ENCODE measurements around the gene RSU1.

The RSU1 gene
- 62.2 to 108 (median 86.3) reads per million in 9 experiments for total RNA-seq

GRCh38 chr10:16817125-16818019 is at the start of gene RSU1:
Gene RSU1 (minus strand): TSS chr10:16817424. CDS start chr10:16817081, 343 bp downstream.
- H3K4me3 Mint-ChIP-seq: peak within 1 kb of the TSS; percentile 85 to 88
- peak; percentile 100 for DNase-seq
- peaks cover 27 to 36% of the 10 kb centered on the region in 2 donors for H3K4me1 Mint-ChIP-seq (ENCODE audit: low read depth in 2 of 2)
- ATAC-seq (replicated peaks): peak; percentile 93
- H3K9me3 Mint-ChIP-seq: peaks cover 5 to 7% of the 10 kb centered on the region in 2 donors
- peaks cover 14% of the 10 kb centered on the region for H3K36me3 Mint-ChIP-seq (ENCODE audit: insufficient read depth)
- H3K27me3 Mint-ChIP-seq: no peaks in the 10 kb centered on the region
- H3K27ac Mint-ChIP-seq: peak within 1 kb of the TSS; percentile 88 to 92

DNA sequence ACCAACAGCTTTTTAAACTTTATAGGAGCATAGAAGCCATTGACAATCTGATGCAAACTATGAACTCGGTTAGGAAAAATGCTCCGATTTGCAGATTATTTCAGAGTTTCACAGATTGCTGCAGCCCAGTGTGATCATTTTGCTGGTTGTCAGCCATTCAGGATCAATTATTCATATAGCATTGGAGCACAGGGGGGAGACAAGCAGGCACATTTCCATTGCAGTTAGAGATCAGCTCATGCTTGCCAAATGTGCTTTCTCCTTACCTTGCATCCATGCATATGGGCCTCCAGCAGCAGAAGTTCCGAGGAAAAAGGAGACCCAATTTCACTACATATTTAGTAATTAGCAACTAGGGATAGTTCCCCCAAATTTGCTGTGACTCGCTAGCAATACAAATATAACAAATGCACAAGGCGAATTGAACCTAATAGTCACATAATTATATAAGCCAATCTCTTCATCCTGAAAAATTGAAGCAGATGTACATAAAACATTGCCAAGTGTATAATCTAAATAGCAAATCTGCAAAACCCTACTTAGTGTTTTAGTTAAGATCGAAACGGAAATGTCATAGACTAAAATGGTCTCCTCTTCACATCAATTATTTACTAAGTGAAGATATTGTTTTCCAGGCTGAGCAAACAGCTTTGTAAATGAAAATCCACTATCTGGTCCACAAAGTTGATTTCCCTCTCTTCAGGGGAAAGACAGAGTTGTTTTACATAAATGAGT is 49.5 kb upstream of the RSU1 start:
- H3K4me1 Mint-ChIP-seq (ENCODE audit: low read depth in 2 of 2): no peaks in the 10 kb centered on the region
- DNase-seq (no peak), ATAC-seq (replicated peaks) (no peak)
- no peaks in the 10 kb centered on the region for H3K9me3 Mint-ChIP-seq
- no peaks in the 10 kb centered on the region for H3K36me3 Mint-ChIP-seq (ENCODE audit: insufficient read depth)
- H3K27ac Mint-ChIP-seq: no peak overlapping the region
- no peak overlapping the region for H3K4me3 Mint-ChIP-seq
- no peaks in the 10 kb centered on the region for H3K27me3 Mint-ChIP-seq

DNA sequence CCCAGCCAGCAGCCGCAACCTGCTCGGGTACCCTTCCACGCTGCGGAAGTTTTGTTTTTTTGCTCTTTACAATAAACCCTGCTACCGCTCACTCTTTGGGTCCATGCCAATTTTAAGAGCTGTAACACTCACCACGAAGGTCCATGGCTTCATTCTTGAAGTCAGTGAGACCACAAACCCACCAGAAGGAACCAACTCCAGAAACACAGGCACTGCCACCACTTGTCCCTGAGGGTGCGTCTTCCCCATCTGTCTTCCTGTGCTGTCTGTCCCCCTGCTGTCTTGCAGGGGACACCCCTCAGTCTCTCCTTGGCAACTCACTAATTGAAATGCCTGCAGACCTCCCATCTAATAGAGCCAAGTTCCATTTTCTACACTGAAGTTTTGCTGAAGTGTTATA is 48.5 kb upstream of the RSU1 start:
- Mint-ChIP-seq H3K27me3 (no peaks in the 10 kb centered on the region), H3K36me3 (ENCODE audit: insufficient read depth) (no peaks in the 10 kb centered on the region), H3K4me1 (ENCODE audit: low read depth in 2 of 2) (no peaks in the 10 kb centered on the region), H3K9me3 (no peaks in the 10 kb centered on the region), H3K27ac (no peak overlapping the region), H3K4me3 (no peak overlapping the region)
- no peak for ATAC-seq (replicated peaks)
- no peak for DNase-seq

- no peaks in the 10 kb centered on the region for H3K36me3 Mint-ChIP-seq (ENCODE audit: insufficient read depth)
- no peak for ATAC-seq (replicated peaks)
- no peak for DNase-seq
- no peaks in the 10 kb centered on the region for H3K9me3 Mint-ChIP-seq
- no peak overlapping the region for H3K27ac Mint-ChIP-seq
- no peak overlapping the region for H3K4me3 Mint-ChIP-seq
- no peaks in the 10 kb centered on the region for H3K27me3 Mint-ChIP-seq
- no peaks in the 10 kb centered on the region for H3K4me1 Mint-ChIP-seq (ENCODE audit: low read depth in 2 of 2)
Measured at GRCh38 chr10:16863766-16864165, 46.5 kb upstream of the RSU1 start.

GRCh38 chr10:16857419-16857818 is 40.2 kb upstream of the RSU1 start:
- H3K27me3 Mint-ChIP-seq: no peaks in the 10 kb centered on the region

GRCh38 chr10:16856567-16856966 is 39.3 kb upstream of the RSU1 start:
- Mint-ChIP-seq H3K4me3 (no peak overlapping the region), H3K27ac (no peak overlapping the region), H3K27me3 (no peaks in the 10 kb centered on the region), H3K9me3 (no peaks in the 10 kb centered on the region), H3K36me3 (ENCODE audit: insufficient read depth) (no peaks in the 10 kb centered on the region), H3K4me1 (ENCODE audit: low read depth in 2 of 2) (no peaks in the 10 kb centered on the region)
- DNase-seq (no peak), ATAC-seq (replicated peaks) (no peak)

More at GRCh38 chr10:16857419-16857818, 40.2 kb upstream of the RSU1 start:
- DNase-seq (no peak), ATAC-seq (replicated peaks) (no peak)
- H3K4me1 Mint-ChIP-seq (ENCODE audit: low read depth in 2 of 2): no peaks in the 10 kb centered on the region
- H3K9me3 Mint-ChIP-seq: no peaks in the 10 kb centered on the region
- H3K4me3 Mint-ChIP-seq: no peak overlapping the region
- no peaks in the 10 kb centered on the region for H3K36me3 Mint-ChIP-seq (ENCODE audit: insufficient read depth)
- H3K27ac Mint-ChIP-seq: no peak overlapping the region

DNA sequence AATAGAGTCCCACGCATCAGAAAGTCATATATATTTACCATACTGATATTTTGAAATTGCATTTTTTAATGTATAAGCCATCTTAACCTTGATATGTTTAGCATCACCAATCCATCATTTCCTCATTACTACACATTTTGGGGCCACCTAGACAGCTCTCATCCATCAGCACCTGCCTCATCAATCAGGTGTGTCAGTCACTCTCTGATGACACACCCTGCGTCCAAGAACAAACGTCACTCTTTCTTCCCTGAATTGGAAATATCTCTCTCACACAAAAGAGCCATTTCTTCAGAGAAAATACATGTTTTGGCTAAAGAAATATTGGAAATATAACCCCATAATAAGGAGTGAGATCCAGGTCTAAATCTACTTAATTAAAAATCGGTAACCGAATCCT is 38.9 kb upstream of the RSU1 start:
- Mint-ChIP-seq H3K9me3 (no peaks in the 10 kb centered on the region), H3K4me3 (no peak overlapping the region), H3K27ac (no peak overlapping the region), H3K4me1 (ENCODE audit: low read depth in 2 of 2) (no peaks in the 10 kb centered on the region), H3K27me3 (no peaks in the 10 kb centered on the region), H3K36me3 (ENCODE audit: insufficient read depth) (no peaks in the 10 kb centered on the region)
- ATAC-seq (replicated peaks): no peak
- no peak for DNase-seq

DNA sequence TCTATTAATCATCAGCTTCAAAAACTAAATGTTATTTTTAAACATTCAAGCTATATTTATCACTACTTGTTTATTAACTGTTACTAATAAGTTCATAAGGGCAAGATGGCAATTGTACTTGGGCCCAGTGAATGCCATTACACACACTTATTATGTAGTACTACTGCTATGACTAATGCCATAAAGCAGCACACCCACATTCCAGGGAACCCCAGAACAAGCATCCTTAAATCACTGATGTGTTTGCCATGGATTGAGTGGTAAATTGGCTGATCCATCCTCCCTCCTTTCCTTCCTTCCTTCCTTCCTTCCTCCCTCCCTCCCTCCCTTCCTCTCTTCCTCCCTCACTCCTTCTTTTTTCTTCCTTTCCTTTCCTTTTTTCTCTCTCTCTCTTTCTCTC is 37.4 kb upstream of the RSU1 start:
- no peaks in the 10 kb centered on the region for H3K4me1 Mint-ChIP-seq (ENCODE audit: low read depth in 2 of 2)
- no peak for ATAC-seq (replicated peaks)
- no peak for DNase-seq
- no peaks in the 10 kb centered on the region for H3K9me3 Mint-ChIP-seq
- no peaks in the 10 kb centered on the region for H3K27me3 Mint-ChIP-seq
- H3K36me3 Mint-ChIP-seq (ENCODE audit: insufficient read depth): no peaks in the 10 kb centered on the region
- H3K4me3 Mint-ChIP-seq: no peak overlapping the region
- H3K27ac Mint-ChIP-seq: no peak overlapping the region

DNA sequence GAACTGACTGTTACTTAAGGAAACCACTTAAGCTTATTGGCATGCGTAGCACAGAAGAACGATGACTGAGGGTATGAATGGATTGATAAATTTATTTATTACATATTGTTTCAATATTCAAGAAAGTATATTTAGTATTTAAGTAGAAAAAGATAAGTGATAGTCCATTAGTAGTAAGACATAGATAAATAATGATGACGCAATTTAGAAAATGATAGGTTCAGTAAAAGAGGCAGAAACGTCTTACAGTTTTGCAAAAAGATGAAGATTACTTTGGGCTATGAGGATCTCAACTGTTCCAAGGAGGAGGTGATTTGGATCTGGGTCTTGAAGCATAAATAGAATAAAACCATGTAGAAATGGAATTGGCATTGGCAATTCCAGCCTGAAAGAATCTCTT is 36.6 kb upstream of the RSU1 start:
- DNase-seq: no peak
- H3K9me3 Mint-ChIP-seq: no peaks in the 10 kb centered on the region
- ATAC-seq (replicated peaks): no peak
- H3K4me3 Mint-ChIP-seq: no peak overlapping the region
- no peaks in the 10 kb centered on the region for H3K27me3 Mint-ChIP-seq
- H3K36me3 Mint-ChIP-seq (ENCODE audit: insufficient read depth): no peaks in the 10 kb centered on the region
- no peaks in the 10 kb centered on the region for H3K4me1 Mint-ChIP-seq (ENCODE audit: low read depth in 2 of 2)
- H3K27ac Mint-ChIP-seq: no peak overlapping the region

GRCh38 chr10:16853201-16853600 is 36.0 kb upstream of the RSU1 start:
- Mint-ChIP-seq H3K4me3 (no peak overlapping the region), H3K36me3 (ENCODE audit: insufficient read depth) (no peaks in the 10 kb centered on the region), H3K27me3 (no peaks in the 10 kb centered on the region), H3K27ac (no peak overlapping the region), H3K4me1 (ENCODE audit: low read depth in 2 of 2) (no peaks in the 10 kb centered on the region), H3K9me3 (no peaks in the 10 kb centered on the region)
- ATAC-seq (replicated peaks): no peak
- DNase-seq: no peak

- ATAC-seq (replicated peaks): no peak
- Mint-ChIP-seq H3K36me3 (ENCODE audit: insufficient read depth) (no peaks in the 10 kb centered on the region), H3K4me3 (no peak overlapping the region), H3K27ac (no peak overlapping the region), H3K9me3 (no peaks in the 10 kb centered on the region), H3K27me3 (no peaks in the 10 kb centered on the region), H3K4me1 (ENCODE audit: low read depth in 2 of 2) (no peaks in the 10 kb centered on the region)
- no peak for DNase-seq
Measured at GRCh38 chr10:16852624-16853023, 35.4 kb upstream of the RSU1 start.

DNA sequence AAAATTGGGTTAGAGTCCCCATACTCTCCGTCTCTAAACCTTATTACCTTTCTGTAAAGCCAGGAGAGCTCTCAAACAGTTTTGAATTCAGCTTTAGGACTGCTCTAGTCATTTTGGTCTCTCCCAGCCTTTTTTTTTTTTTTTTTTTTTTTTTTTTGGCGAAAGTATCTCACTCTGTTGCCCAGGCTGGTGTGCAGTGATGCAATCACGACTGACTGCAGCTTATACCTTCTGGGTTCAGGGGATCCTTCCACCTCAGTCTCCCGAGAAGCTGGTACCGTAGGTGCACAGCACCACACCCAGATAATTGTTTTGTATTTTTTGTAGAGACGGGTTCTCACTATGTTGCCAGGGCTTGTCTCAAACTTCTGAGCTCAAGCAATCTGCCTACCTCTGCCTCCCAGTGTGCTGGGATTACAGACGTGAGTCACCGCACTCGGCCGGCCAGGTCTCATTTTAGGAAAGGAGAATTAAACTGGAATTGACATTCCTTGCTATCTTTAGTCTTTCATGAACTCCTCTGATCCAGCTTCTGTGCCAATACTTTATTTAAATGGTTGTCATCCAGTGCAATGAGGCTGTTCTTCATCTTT is 31.4 kb upstream of the RSU1 start:
- H3K27ac Mint-ChIP-seq: no peak overlapping the region
- H3K4me1 Mint-ChIP-seq (ENCODE audit: low read depth in 2 of 2): no peaks in the 10 kb centered on the region
- no peak for ATAC-seq (replicated peaks)
- no peak for DNase-seq
- no peaks in the 10 kb centered on the region for H3K36me3 Mint-ChIP-seq (ENCODE audit: insufficient read depth)
- no peaks in the 10 kb centered on the region for H3K27me3 Mint-ChIP-seq
- H3K9me3 Mint-ChIP-seq: no peaks in the 10 kb centered on the region
- H3K4me3 Mint-ChIP-seq: no peak overlapping the region

- DNase-seq: no peak
- H3K4me3 Mint-ChIP-seq: no peak overlapping the region
- no peaks in the 10 kb centered on the region for H3K27me3 Mint-ChIP-seq
- no peak overlapping the region for H3K27ac Mint-ChIP-seq
- no peaks in the 10 kb centered on the region for H3K36me3 Mint-ChIP-seq (ENCODE audit: insufficient read depth)
- no peaks in the 10 kb centered on the region for H3K9me3 Mint-ChIP-seq
- no peak for ATAC-seq (replicated peaks)
- H3K4me1 Mint-ChIP-seq (ENCODE audit: low read depth in 2 of 2): no peaks in the 10 kb centered on the region
Measured at GRCh38 chr10:16847644-16848043, 30.4 kb upstream of the RSU1 start.

DNA sequence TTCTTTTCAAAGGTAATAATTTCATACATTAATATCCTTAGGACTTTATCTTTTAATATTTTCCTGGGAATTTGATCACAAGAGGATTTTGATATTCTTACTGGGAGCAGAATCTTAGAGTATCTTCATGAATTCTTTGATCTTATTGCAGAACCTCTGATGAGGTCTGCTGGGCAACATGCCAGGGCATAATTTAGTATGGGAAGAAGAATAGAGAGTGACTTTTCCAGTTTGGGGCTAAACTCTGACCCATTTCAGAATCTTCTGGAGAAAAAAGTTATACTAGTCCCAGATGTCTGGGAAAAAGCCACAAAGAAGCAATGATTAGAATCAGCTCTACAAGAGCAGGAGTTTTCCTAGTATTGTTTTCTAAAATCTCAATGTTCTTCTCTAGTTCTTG is 28.0 kb upstream of the RSU1 start:
- no peak for DNase-seq

More for the DNA sequence above, 28.0 kb upstream of the RSU1 start:
- Mint-ChIP-seq H3K27ac (no peak overlapping the region), H3K36me3 (ENCODE audit: insufficient read depth) (no peaks in the 10 kb centered on the region), H3K27me3 (no peaks in the 10 kb centered on the region), H3K4me1 (ENCODE audit: low read depth in 2 of 2) (no peaks in the 10 kb centered on the region), H3K9me3 (no peaks in the 10 kb centered on the region), H3K4me3 (no peak overlapping the region)
- ATAC-seq (replicated peaks): no peak

All from effector memory CD8-positive, alpha-beta T cell (primary cell).